Prostate gland (tissue), 2 donors: ENCODE data around the gene FAM107A. TPM values are rescaled to one million over a fixed set of nuclear protein-coding genes. Genes with fewer than 3 reads are reported as not detected.

Experiments used
- DNase-seq: peaks from one replicate; pipeline ENCODE4 v3.0.0-alpha.2; 2019; ENCODE audit warnings: low spot score
- H3K27ac ChIP-seq, 2 donors: fragments of 200-600 bp; sonication (generic); 2 replicates each; pipeline ENCODE4 v1.5.1; 2017 to 2019
- H3K27me3 ChIP-seq: fragments of 200-600 bp; sonication (generic); replicated peaks from 2 replicates; pipeline ENCODE4 v1.5.1; 2019; ENCODE audit not compliant: insufficient read depth
- H3K36me3 ChIP-seq, 2 donors: fragments of 200-600 bp; sonication (generic); 1 replicate in 1 of 2; 2 replicates in 1 of 2; pipeline versions ENCODE4 v1.5.1 to v1.8.1; 2017 to 2019
- H3K4me1 ChIP-seq: fragments of 200-600 bp; sonication (generic); replicated peaks from 2 replicates; pipeline ENCODE4 v1.5.1; 2019
- H3K4me3 ChIP-seq, 2 donors: fragments of 200-600 bp; sonication (generic); 2 replicates each; pipeline ENCODE4 v1.5.1; 2017 to 2019
- H3K9me3 ChIP-seq: fragments of 200-600 bp; sonication (generic); 2 replicates; pipeline ENCODE4 v1.5.1; 2017
- CTCF ChIP-seq, 4 experiments: fragments of 200-600 bp in 2 of 4; fragments of 450-650 bp in 2 of 4; sonication (generic) in 2 of 4; IDR thresholded peaks; 1 replicate in 3 of 4; 2 replicates in 1 of 4; pipeline ENCODE4 v1.5.1; 2016 to 2019; ENCODE audit warnings: antibody characterized with exemption in 4 of 4, mild to moderate bottlenecking in 2 of 4, moderate library complexity in 2 of 4
- POLR2A ChIP-seq: fragments of 450-650 bp; IDR thresholded peaks from one replicate; pipeline ENCODE4 v1.6.1; 2016; ENCODE audit warnings: antibody characterized with exemption, mild to moderate bottlenecking
- POLR2AphosphoS5 ChIP-seq: sonication (generic); formaldehyde crosslinking; IDR thresholded peaks from one replicate; pipeline ENCODE4 v1.6.1; 2017; ENCODE audit warnings: antibody characterized with exemption
- WGBS: methylation state at CpG from one replicate; pipeline ENCODE4 v1.1.5; 2018; 5-methylcytosine and 5-hydroxymethylcytosine counted together
- intact Hi-C: fragments of 100-400 bp; cut with DNase I; formaldehyde crosslinking; loops from one replicate; pipeline ENCODE4 v1.14.2; 2022
- total RNA-seq, 2 donors: library from RNA; depleted of rRNA; stranded (reverse); fragments of >200 nt; gene quantifications; one replicate each; pipeline ENCODE4 v1.1.0, GENCODE V29; 2016

FAM107A gene
- total RNA-seq, 2 donors from 2014 or later = 54.5 to 80.2 TPM

- Histone ChIP-seq H3K27ac (no peak overlapping the region), H3K4me1 (no peaks in the 10 kb centered on the region), H3K4me3 (no peak overlapping the region), H3K27me3 (no peaks in the 10 kb centered on the region), H3K36me3 (no peaks in the 10 kb centered on the region), H3K9me3 (no peaks in the 10 kb centered on the region)
- 85% methylated on average over 5 of the region's 5 CpGs for WGBS
- DNase-seq = no peak
- intact Hi-C loops = no loop called here
- no peak for TF ChIP-seq CTCF (IDR thresholded peaks at IDR 0.05)
- no peak for TF ChIP-seq POLR2A
- no peak for TF ChIP-seq POLR2AphosphoS5
These were observed 54.3 kb downstream of the FAM107A start for GRCh38 chr3:58522759-58523425.

- Histone ChIP-seq H3K4me3 (no peak overlapping the region), H3K27ac (no peak overlapping the region), H3K36me3 (no peaks in the 10 kb centered on the region), H3K9me3 (no peaks in the 10 kb centered on the region), H3K4me1 (no peaks in the 10 kb centered on the region), H3K27me3 (no peaks in the 10 kb centered on the region)
- TF ChIP-seq CTCF (IDR thresholded peaks at IDR 0.05) = no peak
- 56% methylated on average over 10 of the region's 10 CpGs for WGBS
- DNase-seq = no peak
- intact Hi-C loops = no loop called here
These were observed 55.1 kb downstream of the FAM107A start for GRCh38 chr3:58521917-58522631.

- Histone ChIP-seq H3K4me3 (no peak overlapping the region), H3K36me3 (no peaks in the 10 kb centered on the region), H3K9me3 (no peaks in the 10 kb centered on the region), H3K4me1 (no peaks in the 10 kb centered on the region), H3K27ac (no peak overlapping the region), H3K27me3 (no peaks in the 10 kb centered on the region)
- DNase-seq = no peak
- 90% methylated on average over 3 of the region's 3 CpGs for WGBS
- TF ChIP-seq POLR2AphosphoS5 = no peak
- no peak for TF ChIP-seq CTCF (IDR thresholded peaks at IDR 0.05)
- TF ChIP-seq POLR2A = no peak
- intact Hi-C loops = no loop called here
These were observed 55.9 kb downstream of the FAM107A start for GRCh38 chr3:58521336-58521670.

- TF ChIP-seq POLR2AphosphoS5 (no peak), CTCF (IDR thresholded peaks at IDR 0.05) (no peak)
- 59% methylated on average over 8 of the region's 8 CpGs for WGBS
- Histone ChIP-seq H3K4me3 (no peak overlapping the region), H3K36me3 (no peaks in the 10 kb centered on the region), H3K27ac (no peak overlapping the region), H3K4me1 (no peaks in the 10 kb centered on the region), H3K27me3 (no peaks in the 10 kb centered on the region), H3K9me3 (no peaks in the 10 kb centered on the region)
- DNase-seq = no peak
- intact Hi-C loops = no loop called here
These were observed 56.5 kb downstream of the FAM107A start for GRCh38 chr3:58520403-58521335.
